GM23338 (cell line): Measurements from ENCODE around the gene MEX3B.

Experiments used
- EZH2 ChIP-seq: fragments of 200-600 bp; sonication (generic); IDR thresholded peaks from one replicate; pipeline ENCODE4 v1.8.0; 2017; ENCODE audit warnings: antibody characterized with exemption, mild to moderate bottlenecking, low read depth; ENCODE audit not compliant: unreplicated experiment
- EZH2phosphoT487 ChIP-seq: fragments of 200-600 bp; sonication (generic); IDR thresholded peaks from one replicate; pipeline ENCODE4 v1.8.1; 2018; ENCODE audit warnings: antibody characterized with exemption; ENCODE audit not compliant: unreplicated experiment
- NANOG ChIP-seq: IDR thresholded peaks from 2 replicates; pipeline ENCODE4 v1.6.1; 2016; ENCODE audit warnings: antibody characterized with exemption, borderline replicate concordance
- REST ChIP-seq: IDR thresholded peaks from one replicate; pipeline ENCODE4 v1.6.1; 2018; ENCODE audit warnings: antibody characterized with exemption; ENCODE audit not compliant: unreplicated experiment
- TF ChIP-seq, protein P1 (sequence below), 2 experiments: fragments of 200-600 bp in 1 of 2; sonication (generic) in 1 of 2; conservative IDR thresholded peaks; 2 replicates each; pipeline versions ENCODE4 v1.5.1 to v1.6.1; 2016 to 2017; ENCODE audit warnings: antibody characterized with exemption in 2 of 2, low read depth in 2 of 2, mild to moderate bottlenecking in 2 of 2, moderate library complexity in 1 of 2

- TF ChIP-seq EZH2 = no peak
- TF ChIP-seq, protein P1, sequence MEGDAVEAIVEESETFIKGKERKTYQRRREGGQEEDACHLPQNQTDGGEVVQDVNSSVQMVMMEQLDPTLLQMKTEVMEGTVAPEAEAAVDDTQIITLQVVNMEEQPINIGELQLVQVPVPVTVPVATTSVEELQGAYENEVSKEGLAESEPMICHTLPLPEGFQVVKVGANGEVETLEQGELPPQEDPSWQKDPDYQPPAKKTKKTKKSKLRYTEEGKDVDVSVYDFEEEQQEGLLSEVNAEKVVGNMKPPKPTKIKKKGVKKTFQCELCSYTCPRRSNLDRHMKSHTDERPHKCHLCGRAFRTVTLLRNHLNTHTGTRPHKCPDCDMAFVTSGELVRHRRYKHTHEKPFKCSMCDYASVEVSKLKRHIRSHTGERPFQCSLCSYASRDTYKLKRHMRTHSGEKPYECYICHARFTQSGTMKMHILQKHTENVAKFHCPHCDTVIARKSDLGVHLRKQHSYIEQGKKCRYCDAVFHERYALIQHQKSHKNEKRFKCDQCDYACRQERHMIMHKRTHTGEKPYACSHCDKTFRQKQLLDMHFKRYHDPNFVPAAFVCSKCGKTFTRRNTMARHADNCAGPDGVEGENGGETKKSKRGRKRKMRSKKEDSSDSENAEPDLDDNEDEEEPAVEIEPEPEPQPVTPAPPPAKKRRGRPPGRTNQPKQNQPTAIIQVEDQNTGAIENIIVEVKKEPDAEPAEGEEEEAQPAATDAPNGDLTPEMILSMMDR (conservative IDR thresholded peaks at IDR 0.05; ENCODE audit: low read depth in 2 of 2) = no peak
- no peak for TF ChIP-seq NANOG
- no peak for TF ChIP-seq REST
- TF ChIP-seq EZH2phosphoT487 = no peak
Observed at GRCh38 chr15:82091636-82092140, 45.9 kb upstream of the MEX3B start.
